Endodermal cell (in vitro differentiated cells): ENCODE results near the gene OGFOD2. TPM values are rescaled to one million over a fixed set of nuclear protein-coding genes. Genes with fewer than 3 reads are reported as not detected.

Experiments
- DNase-seq: peaks from one replicate; pipeline ENCODE4 v3.0.0-alpha.2; 2017
- H3K27ac ChIP-seq: 2 replicates; pipeline ENCODE4 v1.5.1; 2013; ENCODE audit warnings: mild to moderate bottlenecking, low read depth, low read length, moderate library complexity
- H3K27me3 ChIP-seq: 2 replicates; pipeline ENCODE4 v1.6.1; 2013; ENCODE audit warnings: mild to moderate bottlenecking, low read length, moderate library complexity; ENCODE audit not compliant: insufficient read depth, control insufficient read depth, poor library complexity, severe bottlenecking
- H3K36me3 ChIP-seq: 2 replicates; pipeline ENCODE4 v1.7.0; 2013; ENCODE audit warnings: mild to moderate bottlenecking, low read length, moderate library complexity; ENCODE audit not compliant: control insufficient read depth, insufficient read depth
- H3K4me1 ChIP-seq: one replicate; pipeline ENCODE4 v1.7.0; 2013; ENCODE audit warnings: low read length; ENCODE audit not compliant: control insufficient read depth, insufficient read depth
- H3K4me3 ChIP-seq: 2 replicates; pipeline ENCODE4 v1.5.1; 2013; ENCODE audit warnings: mild to moderate bottlenecking, low read length, moderate library complexity
- H3K9ac ChIP-seq: 2 replicates; pipeline ENCODE4 v1.6.1; 2013; ENCODE audit warnings: mild to moderate bottlenecking, low read length, moderate library complexity; ENCODE audit not compliant: poor library complexity, severe bottlenecking; ENCODE audit errors: extremely low read depth
- H3K9me3 ChIP-seq: 2 replicates; pipeline ENCODE4 v1.6.1; 2013; ENCODE audit warnings: mild to moderate bottlenecking, low read length, moderate library complexity; ENCODE audit not compliant: control insufficient read depth
- H3K27ac Mint-ChIP-seq: 2 replicates; pipeline ENCODE4 v1.8.0; 2020; ENCODE audit warnings: mixed read lengths
- H3K27me3 Mint-ChIP-seq: 2 replicates; pipeline ENCODE4 v1.8.0; 2021; ENCODE audit warnings: mild to moderate bottlenecking, mixed read lengths; ENCODE audit not compliant: insufficient read depth
- H3K36me3 Mint-ChIP-seq: 2 replicates; pipeline ENCODE4 v1.8.0; 2020; ENCODE audit warnings: low read depth, mixed read lengths
- H3K4me1 Mint-ChIP-seq: 2 replicates; pipeline ENCODE4 v1.8.0; 2020; ENCODE audit warnings: mixed read lengths
- H3K4me3 Mint-ChIP-seq: 2 replicates; pipeline ENCODE4 v1.8.0; 2020; ENCODE audit warnings: mild to moderate bottlenecking, moderate library complexity, mixed read lengths
- H3K9me3 Mint-ChIP-seq: 2 replicates; pipeline ENCODE4 v1.8.0; 2020; ENCODE audit warnings: mild to moderate bottlenecking, mixed read lengths
- WGBS, 2 experiments: methylation state at CpG; one replicate each; pipeline versions ENCODE4 v1.1.5 to v1.1.7; 2013; ENCODE audit warnings: missing lambda C conversion rate in 2 of 2, mixed read lengths in 1 of 2; ENCODE audit not compliant: insufficient coverage in 1 of 2, insufficient read length in 1 of 2; 5-methylcytosine and 5-hydroxymethylcytosine counted together
- total RNA-seq, 2 donors: library from RNA; stranded (reverse); fragmentation: NEBNext Ultra II Directional in 1 of 2; extraction: Animal tissue kit (Norgen Biotek cat#: 25700) in 1 of 2; gene quantifications; 2 replicates in 1 of 2; 3 replicates in 1 of 2; pipeline ENCODE4 v1.2.1, GENCODE V29; 2021
- TF ChIP-seq, protein P1 (sequence below): fragments of 200-600 bp; sonication (generic); conservative IDR thresholded peaks from 2 replicates; pipeline ENCODE4 v1.5.0; 2021; ENCODE audit warnings: antibody characterized with exemption, mild to moderate bottlenecking

Gene OGFOD2
- total RNA-seq, 2 donors from 2014 or later: 17.5 to 19.9 TPM

DNA sequence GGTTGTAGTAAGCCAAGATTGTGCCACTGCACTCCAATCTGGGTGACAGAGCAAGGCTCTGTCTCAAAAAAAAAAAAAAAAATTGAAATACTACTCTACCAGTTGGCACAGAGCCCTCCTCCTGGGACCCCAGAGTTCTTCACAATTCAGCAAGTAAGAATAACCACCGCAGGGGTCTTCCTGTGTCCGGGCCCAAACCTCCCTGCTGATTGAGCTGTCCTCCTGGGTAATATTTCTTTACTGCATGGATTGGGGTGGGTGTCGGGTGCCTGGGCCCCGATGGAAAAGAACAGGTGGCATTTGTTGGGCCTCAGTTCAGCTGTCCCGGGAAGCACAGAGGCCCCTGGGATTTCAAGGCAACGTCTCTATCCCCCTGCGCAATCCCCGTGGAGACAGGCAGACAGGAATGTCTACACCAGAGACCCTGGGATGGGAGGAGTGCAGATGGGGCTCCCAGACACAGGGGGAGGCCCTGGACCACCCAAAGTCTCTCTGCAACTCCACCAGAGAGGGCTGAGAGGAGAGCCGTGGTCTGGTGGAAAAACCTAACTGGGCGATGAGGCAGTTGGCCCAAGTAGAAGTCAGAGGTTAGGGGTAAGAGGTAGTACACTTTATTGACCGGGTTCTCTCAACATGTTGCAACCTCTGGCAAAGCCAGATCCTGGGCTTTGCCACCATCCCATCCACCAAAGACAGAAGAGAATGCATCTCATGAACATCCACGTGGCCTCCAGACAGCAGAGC is 46.5 kb upstream of the OGFOD2 start:
- Histone ChIP-seq H3K36me3 (no peaks in the 10 kb centered on the region), H3K9me3 (no peaks in the 10 kb centered on the region), H3K27me3 (no peaks in the 10 kb centered on the region), H3K4me3 (no peak overlapping the region), H3K27ac (no peak overlapping the region), H3K9ac (no peak overlapping the region), H3K4me1 (no peaks in the 10 kb centered on the region)
- Mint-ChIP-seq H3K27me3 (peaks cover 2% of the 10 kb centered on the region), H3K9me3 (no peaks in the 10 kb centered on the region), H3K27ac (no peak overlapping the region), H3K36me3 (no peaks in the 10 kb centered on the region), H3K4me1 (no peaks in the 10 kb centered on the region), H3K4me3 (no peak overlapping the region)
- TF ChIP-seq, protein P1, sequence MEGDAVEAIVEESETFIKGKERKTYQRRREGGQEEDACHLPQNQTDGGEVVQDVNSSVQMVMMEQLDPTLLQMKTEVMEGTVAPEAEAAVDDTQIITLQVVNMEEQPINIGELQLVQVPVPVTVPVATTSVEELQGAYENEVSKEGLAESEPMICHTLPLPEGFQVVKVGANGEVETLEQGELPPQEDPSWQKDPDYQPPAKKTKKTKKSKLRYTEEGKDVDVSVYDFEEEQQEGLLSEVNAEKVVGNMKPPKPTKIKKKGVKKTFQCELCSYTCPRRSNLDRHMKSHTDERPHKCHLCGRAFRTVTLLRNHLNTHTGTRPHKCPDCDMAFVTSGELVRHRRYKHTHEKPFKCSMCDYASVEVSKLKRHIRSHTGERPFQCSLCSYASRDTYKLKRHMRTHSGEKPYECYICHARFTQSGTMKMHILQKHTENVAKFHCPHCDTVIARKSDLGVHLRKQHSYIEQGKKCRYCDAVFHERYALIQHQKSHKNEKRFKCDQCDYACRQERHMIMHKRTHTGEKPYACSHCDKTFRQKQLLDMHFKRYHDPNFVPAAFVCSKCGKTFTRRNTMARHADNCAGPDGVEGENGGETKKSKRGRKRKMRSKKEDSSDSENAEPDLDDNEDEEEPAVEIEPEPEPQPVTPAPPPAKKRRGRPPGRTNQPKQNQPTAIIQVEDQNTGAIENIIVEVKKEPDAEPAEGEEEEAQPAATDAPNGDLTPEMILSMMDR: no peak
- 80 to 90% methylated on average over 10 to 12 of the region's 12 CpGs for WGBS, 2 experiments
- DNase-seq: no peak

GRCh38 chr12:122929148-122929538 is 45.9 kb upstream of the OGFOD2 start:
- Mint-ChIP-seq H3K9me3 (no peaks in the 10 kb centered on the region), H3K36me3 (no peaks in the 10 kb centered on the region), H3K27ac (no peak overlapping the region), H3K27me3 (peaks cover 2% of the 10 kb centered on the region), H3K4me3 (no peak overlapping the region), H3K4me1 (no peaks in the 10 kb centered on the region)
- no peaks in the 10 kb centered on the region for H3K27me3 ChIP-seq
- no peaks in the 10 kb centered on the region for H3K4me1 ChIP-seq
- 91 to 100% methylated on average over 9 to 14 of the region's 14 CpGs for WGBS, 2 experiments
- no peak overlapping the region for H3K9ac ChIP-seq
- no peaks in the 10 kb centered on the region for H3K9me3 ChIP-seq
- no peak overlapping the region for H3K27ac ChIP-seq
- DNase-seq: no peak
- no peak overlapping the region for H3K4me3 ChIP-seq
- TF ChIP-seq, protein P1: no peak
- no peaks in the 10 kb centered on the region for H3K36me3 ChIP-seq

GRCh38 chr12:122929812-122930211 is 45.2 kb upstream of the OGFOD2 start:
- WGBS, 2 experiments: 96 to 97% methylated on average over 17 to 23 of the region's 23 CpGs
- Mint-ChIP-seq H3K27me3 (peaks cover 2% of the 10 kb centered on the region), H3K4me1 (no peaks in the 10 kb centered on the region), H3K9me3 (no peaks in the 10 kb centered on the region), H3K36me3 (no peaks in the 10 kb centered on the region), H3K27ac (no peak overlapping the region), H3K4me3 (no peak overlapping the region)
- Histone ChIP-seq H3K36me3 (no peaks in the 10 kb centered on the region), H3K4me3 (no peak overlapping the region), H3K9ac (no peak overlapping the region), H3K27ac (no peak overlapping the region), H3K27me3 (no peaks in the 10 kb centered on the region), H3K9me3 (no peaks in the 10 kb centered on the region), H3K4me1 (no peaks in the 10 kb centered on the region)
- TF ChIP-seq, protein P1: no peak
- DNase-seq: no peak
